ENCODE measurements around the gene FUS.
"Not testable (repeated sequence)": the region's sequence is repeated elsewhere in the genome, so short reads cannot be mapped to it uniquely, and the experiment has no call there.

GRCh38 chr16:31141071-31141469, 38.9 kb upstream of the FUS start:
- TF ChIP-seq CTCF (optimal IDR thresholded peaks at IDR 0.05 in 1 of 3, IDR thresholded peaks at IDR 0.05 in 1 of 3, conservative IDR thresholded peaks at IDR 0.05 in 1 of 3; ENCODE audit: extremely low read depth in 1 of 3, insufficient read depth in 2 of 3, low read length in 3 of 3); EZH2 (IDR thresholded peaks at IDR 0.05; ENCODE audit: low read length): not testable (repeated sequence)
